ENCODE data around the gene HDAC10.

- TF ChIP-seq CTCF (IDR thresholded peaks at IDR 0.05) = no peak
- no peak for TF ChIP-seq POLR2AphosphoS5 (IDR thresholded peaks at IDR 0.05)
- no peak for TF ChIP-seq POLR2A (IDR thresholded peaks at IDR 0.05; ENCODE audit: low read depth)
- no peak for TF ChIP-seq EP300 (IDR thresholded peaks at IDR 0.05)
Measured at GRCh38 chr22:50196256-50196655, 54.8 kb downstream of the HDAC10 start.
